OCI-LY3 (cell line): ENCODE results near the gene PRKG2.
A peak's percentile ranks its signal among the peaks of the same experiment; 100 is the strongest.

Source experiments
- H2AFZ ChIP-seq: fragments of 200-600, 300-600 bp; shearing (Covaris generic); 2 replicates; pipeline ENCODE4 v1.6.0; 2014; ENCODE audit warnings: antibody characterized with exemption, low read depth, low read length
- H3K27ac ChIP-seq: fragments of 200-600, 300-600 bp; sonication (generic); 2 replicates; pipeline ENCODE4 v1.5.1; 2014; ENCODE audit warnings: mild to moderate bottlenecking, low read length, moderate library complexity, mixed read lengths
- H3K27me3 ChIP-seq: fragments of 200-600, 300-600 bp; sonication (generic); 2 replicates; pipeline ENCODE4 v1.6.1; 2014; ENCODE audit warnings: low read depth, low read length, mixed read lengths
- H3K36me3 ChIP-seq: fragments of 200-600, 300-600 bp; sonication (generic); replicated peaks from 2 replicates; pipeline ENCODE3; 2014; ENCODE audit warnings: low read depth, low read length, mixed read lengths
- H3K4me1 ChIP-seq: fragments of 300-600, 200-600 bp; sonication (generic); 2 replicates; pipeline ENCODE4 v1.6.1; 2014; ENCODE audit warnings: low read length, mixed read lengths
- H3K4me2 ChIP-seq: fragments of 200-600, 300-600 bp; sonication (generic); 2 replicates; pipeline ENCODE4 v1.6.1; 2014; ENCODE audit warnings: low read length, mixed read lengths
- H3K4me3 ChIP-seq: fragments of 300-600, 200-600 bp; sonication (generic); 2 replicates; pipeline ENCODE4 v1.5.1; 2014; ENCODE audit warnings: antibody characterized with exemption, mild to moderate bottlenecking, low read length, moderate library complexity
- H3K79me2 ChIP-seq: fragments of 300-600, 200-600 bp; shearing (Covaris generic); 2 replicates; pipeline ENCODE4 v1.6.1; 2014; ENCODE audit warnings: mild to moderate bottlenecking, low read length, mixed read lengths
- H3K9ac ChIP-seq: fragments of 300-600, 200-600 bp; shearing (Covaris generic); 2 replicates; pipeline ENCODE4 v1.6.0; 2014; ENCODE audit warnings: mild to moderate bottlenecking, low read length, moderate library complexity
- H3K9me3 ChIP-seq: fragments of 200-600, 300-600 bp; shearing (Covaris generic); 2 replicates; pipeline ENCODE4 v1.6.1; 2014; ENCODE audit warnings: low read length, mixed read lengths; ENCODE audit not compliant: insufficient read depth
- H4K20me1 ChIP-seq: fragments of 200-600, 300-600 bp; sonication (generic); 2 replicates; pipeline ENCODE4 v1.6.1; 2016; ENCODE audit warnings: low read length, mixed read lengths; ENCODE audit not compliant: insufficient read depth
- CTCF ChIP-seq: fragments of 200-600, 300-600 bp; sonication (generic); IDR thresholded peaks from 2 replicates; pipeline ENCODE4 v1.5.1; 2014; ENCODE audit warnings: antibody characterized with exemption, low read length, low read depth
- EZH2phosphoT487 ChIP-seq: fragments of 200-600 bp; shearing (Covaris generic); IDR thresholded peaks from 2 replicates; pipeline ENCODE4 v1.6.1; 2018; ENCODE audit warnings: antibody characterized with exemption, mixed run types, low read depth

The PRKG2 gene

GRCh38 chr4:81039351-81039972 is 175.6 kb downstream of the PRKG2 start:
- Histone ChIP-seq H2AFZ (no peak overlapping the region), H3K27ac (peak overlapping the region; percentile 11; the same call in 1 of the 2 replicates), H3K27me3 (peaks cover 13% of the 10 kb centered on the region), H3K4me2 (peak overlapping the region; percentile 59), H4K20me1 (no peaks in the 10 kb centered on the region), H3K4me1 (peaks cover 21% of the 10 kb centered on the region), H3K4me3 (peak overlapping the region; percentile 22), H3K79me2 (no peaks in the 10 kb centered on the region), H3K9me3 (no peaks in the 10 kb centered on the region), H3K9ac (no peak overlapping the region), H3K36me3 (no peaks in the 10 kb centered on the region)
- TF ChIP-seq EZH2phosphoT487 (no peak), CTCF (no peak)

- Histone ChIP-seq H3K4me1 (peaks cover 21% of the 10 kb centered on the region), H3K9me3 (no peaks in the 10 kb centered on the region), H3K4me3 (peak overlapping the region; percentile 22; the same call in 1 of the 2 replicates), H3K79me2 (no peaks in the 10 kb centered on the region), H3K9ac (no peak overlapping the region), H4K20me1 (no peaks in the 10 kb centered on the region), H3K27me3 (peaks cover 13% of the 10 kb centered on the region), H3K27ac (no peak overlapping the region), H3K36me3 (no peaks in the 10 kb centered on the region), H2AFZ (no peak overlapping the region), H3K4me2 (peak overlapping the region; percentile 59)
- no peak for TF ChIP-seq CTCF
These were observed 176.2 kb downstream of the PRKG2 start for GRCh38 chr4:81038636-81039350.
